ENCODE data around the gene ZNF850. TPM values are rescaled to one million over a fixed set of nuclear protein-coding genes. Genes with fewer than 3 reads are reported as not detected.
"Not testable (repeated sequence)": the region's sequence is repeated elsewhere in the genome, so short reads cannot be mapped to it uniquely, and the experiment has no call there.

Gene ZNF850
- total RNA-seq, 1 experiment from 2014 or later, result 9.0 TPM

GRCh38 chr19:36773223-36773579, 594 bp upstream of the ZNF850 start:
- H3K36me3 Mint-ChIP-seq (ENCODE audit: insufficient read depth, unreplicated experiment), result peaks cover 27% of the 10 kb centered on the region
- CTCF ChIA-PET, result no interaction called here
- BruUV-seq (replicated peaks), result no TSS peak
- intact Hi-C loops (cut with micrococcal nuclease; ENCODE audit: unreplicated experiment), result loop anchor here (5.0 kb wide), 2 partner anchors 64 to 79 kb away; partner anchors contain the start of genes ZNF345 and ZNF790
- H3K9me3 Mint-ChIP-seq (ENCODE audit: low read depth, unreplicated experiment), result peaks cover 14% of the 10 kb centered on the region
- H3K4me1 Mint-ChIP-seq (ENCODE audit: low read depth, unreplicated experiment), result peaks cover 20% of the 10 kb centered on the region
- no peak for TF ChIP-seq CTCF (IDR thresholded peaks at IDR 0.05; ENCODE audit: unreplicated experiment)
- H3K27me3 Mint-ChIP-seq (ENCODE audit: unreplicated experiment), result no peaks in the 10 kb centered on the region
- no peak for DNase-seq
- H3K27ac Mint-ChIP-seq (ENCODE audit: unreplicated experiment), result peak overlapping the region; percentile 76
- peak overlapping the region; percentile 91 for H3K4me3 Mint-ChIP-seq (ENCODE audit: low read depth, unreplicated experiment)

- CTCF ChIA-PET, result no interaction called here
- no peak for TF ChIP-seq CTCF (IDR thresholded peaks at IDR 0.05; ENCODE audit: unreplicated experiment)
- peak overlapping the region; percentile 76 for H3K27ac Mint-ChIP-seq (ENCODE audit: unreplicated experiment)
- H3K4me1 Mint-ChIP-seq (ENCODE audit: low read depth, unreplicated experiment), result peaks cover 20% of the 10 kb centered on the region
- DNase-seq, result peak; percentile 81
- intact Hi-C loops (cut with micrococcal nuclease; ENCODE audit: unreplicated experiment), result loop anchor here (5.0 kb wide), 2 partner anchors 66 to 81 kb away; partner anchors contain the start of genes ZNF345 and ZNF790
- peaks cover 15% of the 10 kb centered on the region for H3K9me3 Mint-ChIP-seq (ENCODE audit: low read depth, unreplicated experiment)
- H3K27me3 Mint-ChIP-seq (ENCODE audit: unreplicated experiment), result no peaks in the 10 kb centered on the region
- TSS peak; percentile 99 for BruUV-seq (replicated peaks)
- peaks cover 27% of the 10 kb centered on the region for H3K36me3 Mint-ChIP-seq (ENCODE audit: insufficient read depth, unreplicated experiment)
- peak overlapping the region; percentile 91 for H3K4me3 Mint-ChIP-seq (ENCODE audit: low read depth, unreplicated experiment)
These were observed 1.1 kb downstream of the ZNF850 start for GRCh38 chr19:36771261-36772231.

- no peak overlapping the region for H3K27ac Mint-ChIP-seq (ENCODE audit: unreplicated experiment)
- H3K36me3 Mint-ChIP-seq (ENCODE audit: insufficient read depth, unreplicated experiment), result peaks cover 45% of the 10 kb centered on the region
- intact Hi-C loops (cut with micrococcal nuclease; ENCODE audit: unreplicated experiment), result no loop called here
These were observed 22.4 kb downstream of the ZNF850 start for GRCh38 chr19:36750066-36750691.

GRCh38 chr19:36749613-36750012, 23.0 kb downstream of the ZNF850 start:
- Mint-ChIP-seq H3K36me3 (ENCODE audit: insufficient read depth, unreplicated experiment) (peaks cover 45% of the 10 kb centered on the region), H3K9me3 (ENCODE audit: low read depth, unreplicated experiment) (peaks cover 17% of the 10 kb centered on the region)
- H3K4me3 Mint-ChIP-seq (ENCODE audit: low read depth, unreplicated experiment); H3K4me1 Mint-ChIP-seq (ENCODE audit: low read depth, unreplicated experiment); intact Hi-C loops (cut with micrococcal nuclease; ENCODE audit: unreplicated experiment); H3K27me3 Mint-ChIP-seq (ENCODE audit: unreplicated experiment); BruUV-seq (replicated peaks); H3K27ac Mint-ChIP-seq (ENCODE audit: unreplicated experiment); DNase-seq; CTCF ChIA-PET: not testable (repeated sequence)

More at GRCh38 chr19:36750066-36750691, 22.4 kb downstream of the ZNF850 start:
- no peaks in the 10 kb centered on the region for H3K4me1 Mint-ChIP-seq (ENCODE audit: low read depth, unreplicated experiment)
- no TSS peak for BruUV-seq (replicated peaks)
- no peak for DNase-seq
- no peak overlapping the region for H3K4me3 Mint-ChIP-seq (ENCODE audit: low read depth, unreplicated experiment)
- CTCF ChIA-PET, result no interaction called here
- peaks cover 15% of the 10 kb centered on the region for H3K9me3 Mint-ChIP-seq (ENCODE audit: low read depth, unreplicated experiment)
- no peaks in the 10 kb centered on the region for H3K27me3 Mint-ChIP-seq (ENCODE audit: unreplicated experiment)
- no peak for TF ChIP-seq CTCF (IDR thresholded peaks at IDR 0.05; ENCODE audit: unreplicated experiment)
